ENCODE data around the gene ARHGEF6.

- TF ChIP-seq CTCF (IDR thresholded peaks at IDR 0.05; ENCODE audit: low read depth, low read length, poor library complexity, severe bottlenecking) (no peak), EZH2phosphoT487 (IDR thresholded peaks at IDR 0.05; ENCODE audit: borderline replicate concordance, low read length) (no peak)
These were observed 117.8 kb downstream of the ARHGEF6 start for GRCh38 chrX:136662976-136663375.
